Measurements from ENCODE around the gene CDC14B.

The CDC14B gene

DNA sequence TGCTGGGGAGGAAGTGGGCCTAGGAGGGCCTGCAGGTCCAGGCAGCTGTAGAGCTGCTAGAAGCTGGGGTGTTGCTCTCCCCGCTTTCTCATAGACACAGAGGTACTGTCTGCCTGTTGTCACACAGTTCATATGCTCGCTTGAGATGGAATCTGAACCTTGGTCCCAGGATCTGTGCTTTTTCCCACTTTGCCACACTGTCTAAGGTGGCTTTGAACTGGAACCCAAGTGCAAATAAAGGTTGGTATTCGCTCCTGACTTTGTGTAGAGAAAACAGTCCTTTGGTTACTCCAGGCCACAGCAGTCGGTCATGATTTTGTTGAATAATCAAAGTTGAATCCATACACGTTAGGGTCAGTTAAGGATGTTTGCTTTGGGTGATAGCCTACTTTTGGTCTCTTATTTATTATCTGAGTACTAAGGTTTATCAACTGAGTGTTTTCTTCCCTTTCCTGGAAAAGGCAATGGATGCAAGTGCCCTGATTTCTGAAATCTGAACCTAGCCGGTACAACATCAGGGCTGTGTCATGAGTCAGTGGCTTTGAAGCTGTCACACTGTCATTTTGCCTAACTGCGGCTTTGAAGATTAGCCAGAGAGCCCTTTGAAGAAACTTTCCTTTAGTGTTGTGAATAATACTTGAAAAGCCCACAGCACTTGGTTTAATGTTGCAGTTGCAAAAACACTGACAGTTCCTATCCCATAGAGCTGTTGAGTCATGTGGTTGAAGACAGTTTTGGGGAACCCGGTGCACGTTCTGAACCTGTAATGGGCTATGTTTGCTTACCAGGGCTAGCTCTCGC lies 128.4 kb downstream of the CDC14B start:
- TF ChIP-seq CEBPB (IDR thresholded peaks at IDR 0.05), result no peak
- TF ChIP-seq RAD21 (IDR thresholded peaks at IDR 0.05; ENCODE audit: low read depth), result no peak
- TF ChIP-seq FOXM1 (IDR thresholded peaks at IDR 0.05; ENCODE audit: borderline replicate concordance, low read depth), result no peak
- TF ChIP-seq, protein P1, sequence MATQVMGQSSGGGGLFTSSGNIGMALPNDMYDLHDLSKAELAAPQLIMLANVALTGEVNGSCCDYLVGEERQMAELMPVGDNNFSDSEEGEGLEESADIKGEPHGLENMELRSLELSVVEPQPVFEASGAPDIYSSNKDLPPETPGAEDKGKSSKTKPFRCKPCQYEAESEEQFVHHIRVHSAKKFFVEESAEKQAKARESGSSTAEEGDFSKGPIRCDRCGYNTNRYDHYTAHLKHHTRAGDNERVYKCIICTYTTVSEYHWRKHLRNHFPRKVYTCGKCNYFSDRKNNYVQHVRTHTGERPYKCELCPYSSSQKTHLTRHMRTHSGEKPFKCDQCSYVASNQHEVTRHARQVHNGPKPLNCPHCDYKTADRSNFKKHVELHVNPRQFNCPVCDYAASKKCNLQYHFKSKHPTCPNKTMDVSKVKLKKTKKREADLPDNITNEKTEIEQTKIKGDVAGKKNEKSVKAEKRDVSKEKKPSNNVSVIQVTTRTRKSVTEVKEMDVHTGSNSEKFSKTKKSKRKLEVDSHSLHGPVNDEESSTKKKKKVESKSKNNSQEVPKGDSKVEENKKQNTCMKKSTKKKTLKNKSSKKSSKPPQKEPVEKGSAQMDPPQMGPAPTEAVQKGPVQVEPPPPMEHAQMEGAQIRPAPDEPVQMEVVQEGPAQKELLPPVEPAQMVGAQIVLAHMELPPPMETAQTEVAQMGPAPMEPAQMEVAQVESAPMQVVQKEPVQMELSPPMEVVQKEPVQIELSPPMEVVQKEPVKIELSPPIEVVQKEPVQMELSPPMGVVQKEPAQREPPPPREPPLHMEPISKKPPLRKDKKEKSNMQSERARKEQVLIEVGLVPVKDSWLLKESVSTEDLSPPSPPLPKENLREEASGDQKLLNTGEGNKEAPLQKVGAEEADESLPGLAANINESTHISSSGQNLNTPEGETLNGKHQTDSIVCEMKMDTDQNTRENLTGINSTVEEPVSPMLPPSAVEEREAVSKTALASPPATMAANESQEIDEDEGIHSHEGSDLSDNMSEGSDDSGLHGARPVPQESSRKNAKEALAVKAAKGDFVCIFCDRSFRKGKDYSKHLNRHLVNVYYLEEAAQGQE (IDR thresholded peaks at IDR 0.05; ENCODE audit: low read depth), result no peak
- no peak for TF ChIP-seq ZBTB7A (IDR thresholded peaks at IDR 0.05; ENCODE audit: low read depth)
- no peak for TF ChIP-seq TAF1 (IDR thresholded peaks at IDR 0.05; ENCODE audit: low read depth)
- TF ChIP-seq CREB1 (IDR thresholded peaks at IDR 0.05; ENCODE audit: low read depth), result no peak
- TF ChIP-seq TCF12 (IDR thresholded peaks at IDR 0.05; ENCODE audit: low read depth), result no peak
- TF ChIP-seq EGR1 (IDR thresholded peaks at IDR 0.05), result no peak
- no peak for TF ChIP-seq MAX (IDR thresholded peaks at IDR 0.05)
- TF ChIP-seq NFIC (IDR thresholded peaks at IDR 0.05), result no peak
- no peak for TF ChIP-seq TEAD4 (IDR thresholded peaks at IDR 0.05)
- TF ChIP-seq, protein P2, sequence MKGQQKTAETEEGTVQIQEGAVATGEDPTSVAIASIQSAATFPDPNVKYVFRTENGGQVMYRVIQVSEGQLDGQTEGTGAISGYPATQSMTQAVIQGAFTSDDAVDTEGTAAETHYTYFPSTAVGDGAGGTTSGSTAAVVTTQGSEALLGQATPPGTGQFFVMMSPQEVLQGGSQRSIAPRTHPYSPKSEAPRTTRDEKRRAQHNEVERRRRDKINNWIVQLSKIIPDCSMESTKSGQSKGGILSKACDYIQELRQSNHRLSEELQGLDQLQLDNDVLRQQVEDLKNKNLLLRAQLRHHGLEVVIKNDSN (IDR thresholded peaks at IDR 0.05), result no peak
- no peak for TF ChIP-seq EP300 (IDR thresholded peaks at IDR 0.05; ENCODE audit: borderline replicate concordance)
- TF ChIP-seq YY1 (IDR thresholded peaks at IDR 0.05; ENCODE audit: low read depth), result no peak

GRCh38 chr9:96490534-96491078 lies 129.0 kb downstream of the CDC14B start:
- TF ChIP-seq, protein P2 (IDR thresholded peaks at IDR 0.05), result no peak
- TF ChIP-seq CEBPB (IDR thresholded peaks at IDR 0.05) (no peak), ZBTB7A (IDR thresholded peaks at IDR 0.05; ENCODE audit: low read depth) (no peak)

DNA sequence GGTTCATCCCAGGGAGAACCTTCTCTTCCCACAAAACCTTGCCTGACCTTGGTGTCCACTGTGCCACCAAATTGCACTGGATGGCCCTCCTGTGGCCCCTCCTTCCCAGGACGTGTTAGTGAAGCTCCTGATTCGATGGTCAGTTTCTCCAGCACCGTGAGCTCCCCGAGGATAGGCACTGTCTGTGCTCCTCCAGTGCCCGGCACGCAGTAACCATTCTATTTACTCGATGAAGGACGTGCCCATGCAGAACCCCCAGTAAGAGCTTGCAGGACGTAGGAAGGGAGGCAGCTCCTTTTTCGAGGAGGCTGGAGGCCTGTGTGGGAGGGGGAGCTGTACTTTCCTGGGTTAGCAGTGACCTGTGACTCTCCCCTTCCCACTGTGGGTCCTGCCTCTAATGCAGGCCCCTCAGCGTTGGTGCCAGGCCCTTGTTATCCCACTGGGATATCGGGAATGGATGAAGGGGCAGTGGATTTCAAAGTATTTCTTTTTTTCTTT lies 130.1 kb downstream of the CDC14B start:
- no peak for TF ChIP-seq TEAD4 (IDR thresholded peaks at IDR 0.05)
- TF ChIP-seq YY1 (IDR thresholded peaks at IDR 0.05; ENCODE audit: low read depth), result no peak
- TF ChIP-seq EP300 (IDR thresholded peaks at IDR 0.05; ENCODE audit: borderline replicate concordance), result no peak
- no peak for TF ChIP-seq FOXM1 (IDR thresholded peaks at IDR 0.05; ENCODE audit: borderline replicate concordance, low read depth)
- no peak for TF ChIP-seq TCF12 (IDR thresholded peaks at IDR 0.05; ENCODE audit: low read depth)
- TF ChIP-seq ZBTB7A (IDR thresholded peaks at IDR 0.05; ENCODE audit: low read depth), result no peak
- TF ChIP-seq EGR1 (IDR thresholded peaks at IDR 0.05), result no peak
- no peak for TF ChIP-seq MAX (IDR thresholded peaks at IDR 0.05)
- TF ChIP-seq CEBPB (IDR thresholded peaks at IDR 0.05), result no peak
- TF ChIP-seq CREB1 (IDR thresholded peaks at IDR 0.05; ENCODE audit: low read depth), result no peak
- TF ChIP-seq NFIC (IDR thresholded peaks at IDR 0.05), result no peak
- no peak for TF ChIP-seq TAF1 (IDR thresholded peaks at IDR 0.05; ENCODE audit: low read depth)
- TF ChIP-seq, protein P1 (IDR thresholded peaks at IDR 0.05; ENCODE audit: low read depth), result no peak
- TF ChIP-seq, protein P2 (IDR thresholded peaks at IDR 0.05), result no peak
- no peak for TF ChIP-seq RAD21 (IDR thresholded peaks at IDR 0.05; ENCODE audit: low read depth)

DNA sequence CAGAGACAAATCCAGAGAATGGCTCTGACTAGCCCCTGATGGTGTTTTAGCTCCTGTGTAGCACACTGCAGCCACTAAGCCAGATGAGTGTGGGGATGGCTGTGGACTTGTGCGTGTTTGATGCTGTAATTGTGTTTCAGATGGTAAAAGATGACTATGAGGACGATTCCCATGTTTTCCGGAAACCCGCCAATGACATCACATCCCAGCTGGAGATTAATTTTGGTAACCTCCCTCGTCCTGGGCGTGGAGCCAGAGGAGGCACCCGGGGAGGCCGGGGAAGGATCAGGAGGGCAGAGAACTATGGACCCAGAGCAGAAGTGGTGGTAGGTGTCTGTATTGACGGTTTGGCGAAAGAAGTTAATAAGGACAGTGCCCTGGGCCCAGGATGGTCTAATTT lies 131.7 kb downstream of the CDC14B start:
- TF ChIP-seq EP300 (IDR thresholded peaks at IDR 0.05; ENCODE audit: borderline replicate concordance) (no peak), TCF12 (IDR thresholded peaks at IDR 0.05; ENCODE audit: low read depth) (no peak), TAF1 (IDR thresholded peaks at IDR 0.05; ENCODE audit: low read depth) (no peak), NFIC (IDR thresholded peaks at IDR 0.05) (no peak), CEBPB (IDR thresholded peaks at IDR 0.05) (no peak), FOXM1 (IDR thresholded peaks at IDR 0.05; ENCODE audit: borderline replicate concordance, low read depth) (no peak), MAX (IDR thresholded peaks at IDR 0.05) (no peak), EGR1 (IDR thresholded peaks at IDR 0.05) (no peak), TEAD4 (IDR thresholded peaks at IDR 0.05) (no peak), CREB1 (IDR thresholded peaks at IDR 0.05; ENCODE audit: low read depth) (no peak), RAD21 (IDR thresholded peaks at IDR 0.05; ENCODE audit: low read depth) (no peak), YY1 (IDR thresholded peaks at IDR 0.05; ENCODE audit: low read depth) (no peak), ZBTB7A (IDR thresholded peaks at IDR 0.05; ENCODE audit: low read depth) (no peak)
- TF ChIP-seq, protein P2 (IDR thresholded peaks at IDR 0.05), result no peak
- TF ChIP-seq, protein P1 (IDR thresholded peaks at IDR 0.05; ENCODE audit: low read depth), result no peak
